ENCODE measurements around the gene NDUFS8. TPM values are rescaled to one million over a fixed set of nuclear protein-coding genes. Genes with fewer than 3 reads are reported as not detected.

The NDUFS8 gene
- total and polyA plus RNA-seq, 2 experiments from 2014 or later, result 175 to 308 TPM

DNA sequence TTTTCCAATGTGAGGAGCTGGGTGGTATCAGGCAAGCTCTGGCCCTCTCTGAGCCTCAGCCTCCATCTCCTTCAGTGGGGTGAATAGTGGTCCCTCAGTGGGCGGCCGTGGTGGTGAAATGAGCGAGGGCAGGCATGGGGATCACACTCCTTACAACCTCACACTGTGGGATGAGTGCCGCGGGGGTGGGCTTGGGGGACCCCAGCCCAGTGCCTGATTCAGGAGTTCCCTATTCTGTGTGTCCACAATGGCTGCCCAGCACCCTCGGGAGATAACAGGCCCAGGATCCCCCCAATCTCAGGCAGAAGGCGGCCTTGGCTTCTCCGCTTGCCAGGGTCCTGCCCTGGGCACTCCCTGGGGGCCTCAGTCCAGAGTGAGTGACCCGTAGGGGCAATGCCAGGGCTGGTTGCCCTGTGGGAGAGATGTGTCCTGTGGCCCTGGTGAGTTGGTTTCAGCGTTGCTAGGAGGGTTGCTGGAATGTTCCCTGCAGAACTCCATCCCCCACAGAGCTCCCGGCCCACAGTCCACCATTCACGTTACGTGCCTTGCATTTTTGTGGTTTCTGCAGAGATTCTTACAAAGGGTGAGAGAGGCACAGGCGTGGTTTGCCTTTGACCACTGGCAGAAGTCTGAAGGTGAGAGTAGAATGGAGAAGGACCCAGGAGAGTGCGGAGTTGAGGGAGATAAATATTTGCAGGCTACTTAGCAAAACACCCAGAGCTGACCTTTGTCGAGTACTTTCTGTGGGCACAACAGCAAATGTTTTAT lies 17.5 kb upstream of the NDUFS8 start (continued):
- TF ChIP-seq, protein P1, sequence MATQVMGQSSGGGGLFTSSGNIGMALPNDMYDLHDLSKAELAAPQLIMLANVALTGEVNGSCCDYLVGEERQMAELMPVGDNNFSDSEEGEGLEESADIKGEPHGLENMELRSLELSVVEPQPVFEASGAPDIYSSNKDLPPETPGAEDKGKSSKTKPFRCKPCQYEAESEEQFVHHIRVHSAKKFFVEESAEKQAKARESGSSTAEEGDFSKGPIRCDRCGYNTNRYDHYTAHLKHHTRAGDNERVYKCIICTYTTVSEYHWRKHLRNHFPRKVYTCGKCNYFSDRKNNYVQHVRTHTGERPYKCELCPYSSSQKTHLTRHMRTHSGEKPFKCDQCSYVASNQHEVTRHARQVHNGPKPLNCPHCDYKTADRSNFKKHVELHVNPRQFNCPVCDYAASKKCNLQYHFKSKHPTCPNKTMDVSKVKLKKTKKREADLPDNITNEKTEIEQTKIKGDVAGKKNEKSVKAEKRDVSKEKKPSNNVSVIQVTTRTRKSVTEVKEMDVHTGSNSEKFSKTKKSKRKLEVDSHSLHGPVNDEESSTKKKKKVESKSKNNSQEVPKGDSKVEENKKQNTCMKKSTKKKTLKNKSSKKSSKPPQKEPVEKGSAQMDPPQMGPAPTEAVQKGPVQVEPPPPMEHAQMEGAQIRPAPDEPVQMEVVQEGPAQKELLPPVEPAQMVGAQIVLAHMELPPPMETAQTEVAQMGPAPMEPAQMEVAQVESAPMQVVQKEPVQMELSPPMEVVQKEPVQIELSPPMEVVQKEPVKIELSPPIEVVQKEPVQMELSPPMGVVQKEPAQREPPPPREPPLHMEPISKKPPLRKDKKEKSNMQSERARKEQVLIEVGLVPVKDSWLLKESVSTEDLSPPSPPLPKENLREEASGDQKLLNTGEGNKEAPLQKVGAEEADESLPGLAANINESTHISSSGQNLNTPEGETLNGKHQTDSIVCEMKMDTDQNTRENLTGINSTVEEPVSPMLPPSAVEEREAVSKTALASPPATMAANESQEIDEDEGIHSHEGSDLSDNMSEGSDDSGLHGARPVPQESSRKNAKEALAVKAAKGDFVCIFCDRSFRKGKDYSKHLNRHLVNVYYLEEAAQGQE (IDR thresholded peaks at IDR 0.05; ENCODE audit: unreplicated experiment), result no peak
- TF ChIP-seq EZH2phosphoT487 (IDR thresholded peaks at IDR 0.05; ENCODE audit: unreplicated experiment) (no peak), NANOG (IDR thresholded peaks at IDR 0.05; ENCODE audit: borderline replicate concordance) (no peak), STAT1 (IDR thresholded peaks at IDR 0.05; ENCODE audit: unreplicated experiment) (no peak), ETS1 (IDR thresholded peaks at IDR 0.05) (no peak), CTCF (conservative IDR thresholded peaks at IDR 0.05; ENCODE audit: low read depth in 2 of 2) (no peak), POLR2AphosphoS5 (IDR thresholded peaks at IDR 0.05; ENCODE audit: low read depth) (no peak)

- Mint-ChIP-seq H3K9me3 (no peaks in the 10 kb centered on the region), H3K36me3 (ENCODE audit: low read depth) (no peaks in the 10 kb centered on the region), H3K4me3 (no peak overlapping the region), H3K4me1 (peaks cover 26% of the 10 kb centered on the region), H3K27ac (no peak overlapping the region), H3K27me3 (ENCODE audit: insufficient read depth, low read depth, poor library complexity) (peaks cover 8% of the 10 kb centered on the region)
- Histone ChIP-seq H3K9me2 (ENCODE audit: insufficient read depth) (no peaks in the 10 kb centered on the region), H3K4me3 (no peak overlapping the region), H4K20me1 (replicated peaks; ENCODE audit: insufficient read depth) (no peaks in the 10 kb centered on the region), H3K27me3 (ENCODE audit: insufficient read depth) (no peaks in the 10 kb centered on the region), H3K36me3 (ENCODE audit: insufficient read depth) (no peaks in the 10 kb centered on the region), H3K4me2 (no peak overlapping the region), H3K4me1 (ENCODE audit: insufficient read depth) (peaks cover 12% of the 10 kb centered on the region), H3K79me2 (replicated peaks; ENCODE audit: insufficient read depth) (no peaks in the 10 kb centered on the region), H2AFZ (no peak overlapping the region), H3F3A (replicated peaks; ENCODE audit: low read depth) (0 out of 2 replicates have a peak, but pooled peaks cover 4% of the 10 kb centered on the region), H3K27ac (ENCODE audit: low read depth) (no peak overlapping the region)
- DNase-seq (ENCODE audit: low spot score) (no peak), ATAC-seq (no peak)
- TF ChIP-seq EZH2 (IDR thresholded peaks at IDR 0.05; ENCODE audit: low read depth, unreplicated experiment) (no peak), POLR2AphosphoS5 (IDR thresholded peaks at IDR 0.05; ENCODE audit: low read depth) (no peak), CREB1 (CRISPR knock-in tag; IDR thresholded peaks at IDR 0.05; ENCODE audit: low read depth) (no peak), EZH2phosphoT487 (IDR thresholded peaks at IDR 0.05; ENCODE audit: unreplicated experiment) (no peak), ZNF462 (CRISPR knock-in tag; IDR thresholded peaks at IDR 0.05) (no peak), ZNF331 (CRISPR knock-in tag; IDR thresholded peaks at IDR 0.05; ENCODE audit: low read depth) (no peak)
Measured at GRCh38 chr11:68013611-68014156, 16.8 kb upstream of the NDUFS8 start.

Data from GM23338 (cell line).